Naive B cell (primary cell): ENCODE measurements around the gene EPGN. TPM values are rescaled to one million over a fixed set of nuclear protein-coding genes. Genes with fewer than 3 reads are reported as not detected.

Experiments used
- ATAC-seq, 2 donors: fragments of 150-1000 bp; cut with Tn5 transposase; 2 replicates each; pipeline ENCODE4 v1.10.0; 2021; ENCODE audit warnings: low read depth in 2 of 2, mild to moderate bottlenecking in 2 of 2, moderate library complexity in 2 of 2
- DNase-seq: peaks from one replicate; pipeline ENCODE4 v3.0.0; 2022
- H3K27ac Mint-ChIP-seq, 6 donors: one replicate each; pipeline ENCODE4 v1.8.0; 2020 to 2022; ENCODE audit warnings: mild to moderate bottlenecking in 6 of 6, mixed read lengths in 6 of 6, moderate library complexity in 5 of 6, inconsistent platforms in 2 of 6
- H3K27me3 Mint-ChIP-seq, 3 donors: one replicate each; pipeline ENCODE4 v1.8.0; 2021 to 2022; ENCODE audit warnings: mixed read lengths in 3 of 3, mild to moderate bottlenecking in 1 of 3
- H3K36me3 Mint-ChIP-seq, 2 donors: one replicate each; pipeline ENCODE4 v1.8.0; 2020 to 2022; ENCODE audit warnings: mixed read lengths in 2 of 2, inconsistent platforms in 1 of 2, mild to moderate bottlenecking in 1 of 2
- H3K4me1 Mint-ChIP-seq, 3 donors: one replicate each; pipeline ENCODE4 v1.8.0; 2020 to 2022; ENCODE audit warnings: mixed read lengths in 3 of 3, inconsistent platforms in 1 of 3, mild to moderate bottlenecking in 1 of 3, moderate library complexity in 1 of 3
- H3K4me3 Mint-ChIP-seq, 8 donors: one replicate each; pipeline ENCODE4 v1.8.0; 2020 to 2022; ENCODE audit warnings: mild to moderate bottlenecking in 8 of 8, mixed read lengths in 8 of 8, moderate library complexity in 8 of 8, inconsistent platforms in 2 of 8
- H3K9me3 Mint-ChIP-seq, 7 donors: one replicate each; pipeline ENCODE4 v1.8.0; 2020 to 2022; ENCODE audit warnings: mixed read lengths in 7 of 7, mild to moderate bottlenecking in 5 of 7, inconsistent platforms in 2 of 7, moderate library complexity in 1 of 7
- polyA plus RNA-seq, 6 donors: library from polyadenylated mRNA; unstranded; fragments of 300-500 nt; fragmentation: Illumina TruSeq; gene quantifications; one replicate each; pipeline ENCODE4 v1.2.3, GENCODE V29; 2021; ENCODE audit warnings: low read depth in 6 of 6

Gene EPGN
- polyA plus RNA-seq, 6 donors from 2014 or later: not detected

GRCh38 chr4:74365761-74366160 is 57.5 kb downstream of the EPGN start:
- DNase-seq (no peak), ATAC-seq (no peak)
- H3K36me3 Mint-ChIP-seq: no peaks in the 10 kb centered on the region
- no peak overlapping the region for H3K27ac Mint-ChIP-seq
- H3K27me3 Mint-ChIP-seq: peaks cover 38 to 49% (median 48%) of the 10 kb centered on the region in 3 donors
- peak overlapping the region in 3 of 8 donors; percentile 61 to 80 (median 79) for H3K4me3 Mint-ChIP-seq
- H3K9me3 Mint-ChIP-seq: peaks cover 0 to 2% (median 0%) of the 10 kb centered on the region in 7 donors
- peaks cover 14 to 22% (median 19%) of the 10 kb centered on the region in 3 donors for H3K4me1 Mint-ChIP-seq

Other genes starting within 250 kb of the EPGN start
- not detected for gene CXCL2, start 209.3 kb upstream of the EPGN start, polyA plus RNA-seq
- gene MTHFD2L, start 150.4 kb upstream of the EPGN start, polyA plus RNA-seq: 10 to 100 TPM in 2 of 6 donors, 1 to 10 TPM in 4; 6.6 to 19.6 (median 8.1) TPM
- under 1 TPM in 2 of 6 donors, not detected in 4; 0.19 to 0.32 TPM for gene EREG, start 56.7 kb downstream of the EPGN start, polyA plus RNA-seq
- 10 to 100 TPM; 18.6 to 58.1 (median 22.5) TPM for gene AREG, start 136.7 kb downstream of the EPGN start, polyA plus RNA-seq